ENCODE results near the gene PTPRB. TPM values are rescaled to one million over a fixed set of nuclear protein-coding genes. Genes with fewer than 3 reads are reported as not detected.
A peak's percentile ranks its signal among the peaks of the same experiment; 100 is the strongest.

Gene PTPRB
- total RNA-seq (150 and 151 TPM in 2 replicates), polyA plus RNA-seq (64.1 and 66.4 TPM in 2 replicates), polyA minus RNA-seq (454 and 506 TPM in 2 replicates), Bru-seq, nascent RNA (percentile 98 among the genes with signal in this experiment), BruChase-seq, experiment 1, labeled RNA remaining after a 6-hour chase (percentile 96 among the genes with signal in this experiment), BruChase-seq, experiment 2, labeled RNA remaining after a 2-hour chase (percentile 97 among the genes with signal in this experiment)
- polyA plus RNA-seq (2011; cell fraction: cytosol; rRNA removed): 46.2 and 51.4 TPM in 2 replicates
- polyA plus RNA-seq (2011; cell fraction: nucleus; rRNA removed): 231 and 235 TPM in 2 replicates
- polyA plus RNA-seq (2012): 45.3 and 57.4 TPM in 2 replicates
- polyA minus RNA-seq (2011; cell fraction: cytosol; rRNA and poly(A)+ RNA removed): 0.82 TPM
- 485 and 688 TPM in 2 replicates for polyA minus RNA-seq (2011; cell fraction: nucleus; rRNA and poly(A)+ RNA removed)
- long read RNA-seq, transcript PTPRB-205 (2 exons, 639 nt): major isoform, 5 of 91 reads
- long read RNA-seq, partial matches to known transcripts: 35 of 91 reads
- long read RNA-seq, other reads (novel, unspliced or antisense): 47 of 91 reads

- ChIA-PET POLR2A (no interaction called here), CTCF (interaction anchor here (1.2 to 2.7 kb wide), 7 partner anchors 12 to 82 kb away, joined by 4 to 23 read pairs (median 9); no protein-coding TSS in a partner anchor)
- intact Hi-C loops (cut with micrococcal nuclease) (loop anchor here (1.0 to 2.0 kb wide), 8 partner anchors 8 to 82 kb away; no protein-coding TSS in a partner anchor), dilution Hi-C loops (cut with MboI; ENCODE audit: extremely low pct_ligation_motif_present, low sequenced_read_pairs) (no loop called here)
- peaks cover 51% of the 10 kb centered on the region for H3K79me2 ChIP-seq (ENCODE audit: control insufficient read depth, insufficient read depth, low read length)
- TSS peak; percentile 85 for BruUV-seq (replicated peaks)
- peak; percentile 72 for FAIRE-seq
- H3K27me3 ChIP-seq (ENCODE audit: control insufficient read depth in 2 of 2, insufficient read depth in 2 of 2, low read length in 2 of 2): no peaks in the 10 kb centered on the region
- H3K9ac ChIP-seq (replicated peaks; ENCODE audit: extremely low read depth, insufficient read depth, low read length): peak within 1 kb of the TSS; percentile 100
- no peaks in the 10 kb centered on the region for H3K9me1 ChIP-seq (replicated peaks; ENCODE audit: control insufficient read depth, extremely low read depth, insufficient read depth, low read length)
- peak within 1 kb of the TSS; percentile 63 to 100 (median 99) for H3K4me3 ChIP-seq (replicated peaks in 1 of 3; ENCODE audit: insufficient read depth in 1 of 3, low read depth in 1 of 3, low read length in 3 of 3)
- H4K20me1 ChIP-seq (replicated peaks; ENCODE audit: control insufficient read depth, extremely low read depth, insufficient read depth, low read length): no peaks in the 10 kb centered on the region
- no peaks in the 10 kb centered on the region for H3K9me3 ChIP-seq (replicated peaks; ENCODE audit: control insufficient read depth, insufficient read depth, low read length)
- peak within 1 kb of the TSS; percentile 60 for H3K4me2 ChIP-seq (ENCODE audit: insufficient read depth, low read length)
- peaks cover 50% of the 10 kb centered on the region for H3K4me1 ChIP-seq (ENCODE audit: control insufficient read depth, extremely low read depth, insufficient read depth, low read length)
- H3K36me3 ChIP-seq (ENCODE audit: control insufficient read depth in 2 of 2, extremely low read depth in 1 of 2, insufficient read depth in 2 of 2, low read length in 2 of 2): peaks cover 1 to 22% of the 10 kb centered on the region in 2 experiments
- peak; percentile 85 for DNase-seq (ENCODE audit: low read depth, low spot score)
- H2AFZ ChIP-seq (ENCODE audit: low read depth, low read length): peak within 1 kb of the TSS; percentile 43
- TF ChIP-seq FOS (IDR thresholded peaks at IDR 0.05; ENCODE audit: borderline replicate concordance, insufficient read depth, low read length) (peak; percentile 67), POLR2AphosphoS5 (IDR thresholded peaks at IDR 0.05; ENCODE audit: insufficient read depth, low read depth, low read length) (peak; percentile 51), POLR2A (IDR thresholded peaks at IDR 0.05; ENCODE audit: low read depth, low read length) (peak; percentile 45), MYC (IDR thresholded peaks at IDR 0.05; ENCODE audit: low read depth, low read length) (no peak), GATA2 (IDR thresholded peaks at IDR 0.05; ENCODE audit: insufficient read depth, insufficient read length, low read depth, low read length) (peak; percentile 55), JUN (IDR thresholded peaks at IDR 0.05; ENCODE audit: borderline replicate concordance, insufficient read depth, insufficient read length, low read depth) (peak; percentile 60), EZH2 (IDR thresholded peaks at IDR 0.05; ENCODE audit: borderline replicate concordance, low read depth, low read length, severe bottlenecking) (no peak), MAX (IDR thresholded peaks at IDR 0.05; ENCODE audit: insufficient read depth, insufficient read length) (no peak)
- H3K27ac ChIP-seq (ENCODE audit: insufficient read depth, low read depth, low read length): peak within 1 kb of the TSS; percentile 100
Measured at GRCh38 chr12:70637303-70638085, at the start of gene PTPRB. Gene PTPRB, minus strand, starts transcription at chr12:70637429. Its CDS starts 34 bp downstream, at chr12:70637395.
